HUES64 (cell line): Measurements from ENCODE around the gene CCDC90B.

Source experiments
- H3K27ac ChIP-seq: 2 replicates; pipeline ENCODE4 v1.7.0; 2013; ENCODE audit warnings: low read depth, low read length, inconsistent platforms
- H3K27me3 ChIP-seq: 2 replicates; pipeline ENCODE4 v1.6.1; 2013; ENCODE audit warnings: mild to moderate bottlenecking, low read length; ENCODE audit not compliant: insufficient read depth
- H3K36me3 ChIP-seq: 2 replicates; pipeline ENCODE4 v1.6.1; 2013; ENCODE audit warnings: mild to moderate bottlenecking, low read length; ENCODE audit not compliant: insufficient read depth
- H3K4me1 ChIP-seq: 2 replicates; pipeline ENCODE4 v1.6.1; 2013; ENCODE audit warnings: mild to moderate bottlenecking, low read length, moderate library complexity; ENCODE audit not compliant: insufficient read depth
- H3K4me3 ChIP-seq: 2 replicates; pipeline ENCODE4 v1.5.1; 2013; ENCODE audit warnings: mild to moderate bottlenecking, low read length, moderate library complexity
- H3K9ac ChIP-seq: 2 replicates; pipeline ENCODE4 v1.6.1; 2013; ENCODE audit warnings: mild to moderate bottlenecking, low read depth, low read length
- H3K9me3 ChIP-seq: 2 replicates; pipeline ENCODE4 v1.6.1; 2013; ENCODE audit warnings: low read depth, low read length; ENCODE audit not compliant: insufficient read depth
- WGBS: fragments of 150-250, 120-280 bp; methylation state at CpG from one replicate; pipeline ENCODE4 v1.1.7; 2013; ENCODE audit warnings: missing lambda C conversion rate; 5-methylcytosine and 5-hydroxymethylcytosine counted together

CCDC90B gene

GRCh38 chr11:83257761-83258168 is 28.4 kb downstream of the CCDC90B start:
- WGBS: 96% methylated on average over 3 of the region's 3 CpGs
- H3K9me3 ChIP-seq: no peaks in the 10 kb centered on the region
- no peak overlapping the region for H3K9ac ChIP-seq
- no peak overlapping the region for H3K4me3 ChIP-seq
- H3K36me3 ChIP-seq: peaks cover 44% of the 10 kb centered on the region
- no peaks in the 10 kb centered on the region for H3K4me1 ChIP-seq
- no peak overlapping the region for H3K27ac ChIP-seq
- no peaks in the 10 kb centered on the region for H3K27me3 ChIP-seq

- no peaks in the 10 kb centered on the region for H3K4me1 ChIP-seq
- H3K27me3 ChIP-seq: no peaks in the 10 kb centered on the region
- H3K9ac ChIP-seq: no peak overlapping the region
- H3K27ac ChIP-seq: no peak overlapping the region
- H3K4me3 ChIP-seq: no peak overlapping the region
- no peaks in the 10 kb centered on the region for H3K9me3 ChIP-seq
- 93% methylated on average over 3 of the region's 3 CpGs for WGBS
- peaks cover 34% of the 10 kb centered on the region for H3K36me3 ChIP-seq
These were observed 29.4 kb downstream of the CCDC90B start for GRCh38 chr11:83256602-83257340.

- no peak overlapping the region for H3K9ac ChIP-seq
- no peak overlapping the region for H3K27ac ChIP-seq
- no peaks in the 10 kb centered on the region for H3K9me3 ChIP-seq
- no peaks in the 10 kb centered on the region for H3K27me3 ChIP-seq
- H3K4me1 ChIP-seq: no peaks in the 10 kb centered on the region
- H3K4me3 ChIP-seq: no peak overlapping the region
- H3K36me3 ChIP-seq: peaks cover 22% of the 10 kb centered on the region
- WGBS: 99% methylated on average over 3 of the region's 3 CpGs
These were observed 30.8 kb downstream of the CCDC90B start for GRCh38 chr11:83255366-83255765.

GRCh38 chr11:83252941-83253340 is 33.2 kb downstream of the CCDC90B start:
- H3K27me3 ChIP-seq: no peaks in the 10 kb centered on the region
- H3K4me1 ChIP-seq: no peaks in the 10 kb centered on the region
- H3K27ac ChIP-seq: no peak overlapping the region
- peaks cover 7% of the 10 kb centered on the region for H3K36me3 ChIP-seq
- WGBS: 96% methylated on average over 2 of the region's 2 CpGs
- H3K9me3 ChIP-seq: no peaks in the 10 kb centered on the region
- no peak overlapping the region for H3K9ac ChIP-seq
- H3K4me3 ChIP-seq: no peak overlapping the region

GRCh38 chr11:83252266-83252665 is 33.9 kb downstream of the CCDC90B start:
- no peak overlapping the region for H3K4me3 ChIP-seq
- no peaks in the 10 kb centered on the region for H3K4me1 ChIP-seq
- H3K9ac ChIP-seq: no peak overlapping the region
- no peaks in the 10 kb centered on the region for H3K9me3 ChIP-seq
- no peak overlapping the region for H3K27ac ChIP-seq
- H3K36me3 ChIP-seq: peaks cover under 1% of the 10 kb centered on the region; the same call in 1 of the 2 replicates
- H3K27me3 ChIP-seq: no peaks in the 10 kb centered on the region
- 89% methylated on average over 2 of the region's 2 CpGs for WGBS

GRCh38 chr11:83249972-83250593 is 36.1 kb downstream of the CCDC90B start:
- Histone ChIP-seq H3K27me3 (no peaks in the 10 kb centered on the region), H3K4me3 (no peak overlapping the region), H3K9me3 (no peaks in the 10 kb centered on the region), H3K4me1 (no peaks in the 10 kb centered on the region), H3K27ac (no peak overlapping the region), H3K9ac (no peak overlapping the region), H3K36me3 (no peaks in the 10 kb centered on the region)
- 49% methylated on average over 2 of the region's 4 CpGs for WGBS

GRCh38 chr11:83249445-83249844 is 36.7 kb downstream of the CCDC90B start:
- Histone ChIP-seq H3K27me3 (no peaks in the 10 kb centered on the region), H3K9me3 (no peaks in the 10 kb centered on the region), H3K27ac (no peak overlapping the region), H3K4me1 (no peaks in the 10 kb centered on the region), H3K36me3 (no peaks in the 10 kb centered on the region), H3K9ac (no peak overlapping the region), H3K4me3 (no peak overlapping the region)
- 100% methylated on average over 1 of the region's 1 CpG for WGBS

GRCh38 chr11:83241291-83241946 is 44.7 kb downstream of the CCDC90B start:
- Histone ChIP-seq H3K27ac (no peak overlapping the region), H3K9me3 (no peaks in the 10 kb centered on the region), H3K4me1 (no peaks in the 10 kb centered on the region), H3K27me3 (no peaks in the 10 kb centered on the region), H3K4me3 (no peak overlapping the region), H3K36me3 (no peaks in the 10 kb centered on the region), H3K9ac (no peak overlapping the region)
- 24% methylated on average over 4 of the region's 5 CpGs for WGBS

GRCh38 chr11:83238111-83238510 is 48.1 kb downstream of the CCDC90B start:
- H3K9me3 ChIP-seq: no peaks in the 10 kb centered on the region
- no peak overlapping the region for H3K9ac ChIP-seq
- H3K4me3 ChIP-seq: no peak overlapping the region
- WGBS: 92% methylated on average over 3 of the region's 3 CpGs
- H3K4me1 ChIP-seq: no peaks in the 10 kb centered on the region
- H3K27ac ChIP-seq: no peak overlapping the region
- H3K36me3 ChIP-seq: no peaks in the 10 kb centered on the region
- no peaks in the 10 kb centered on the region for H3K27me3 ChIP-seq

GRCh38 chr11:83235825-83236224 is 50.3 kb downstream of the CCDC90B start:
- no peaks in the 10 kb centered on the region for H3K4me1 ChIP-seq
- H3K27ac ChIP-seq: no peak overlapping the region
- H3K27me3 ChIP-seq: no peaks in the 10 kb centered on the region
- no peak overlapping the region for H3K4me3 ChIP-seq
- no peak overlapping the region for H3K9ac ChIP-seq
- no peaks in the 10 kb centered on the region for H3K9me3 ChIP-seq
- 88% methylated on average over 1 of the region's 1 CpG for WGBS
- H3K36me3 ChIP-seq: no peaks in the 10 kb centered on the region

- 96% methylated on average over 2 of the region's 2 CpGs for WGBS
- no peak overlapping the region for H3K4me3 ChIP-seq
These were observed 62.7 kb downstream of the CCDC90B start for GRCh38 chr11:83223457-83223856.

More at GRCh38 chr11:83223457-83223856, 62.7 kb downstream of the CCDC90B start:
- Histone ChIP-seq H3K36me3 (no peaks in the 10 kb centered on the region), H3K9ac (no peak overlapping the region), H3K27ac (no peak overlapping the region), H3K4me1 (no peaks in the 10 kb centered on the region), H3K9me3 (no peaks in the 10 kb centered on the region), H3K27me3 (no peaks in the 10 kb centered on the region)
